Ecto neural progenitor cell (in vitro differentiated cells): Measurements from ENCODE around the gene COX4I1.

ENCODE experiments used
- DNase-seq: peaks from one replicate; pipeline ENCODE4 v3.0.0-alpha.2; 2018; ENCODE audit warnings: low spot score

COX4I1 gene

DNA sequence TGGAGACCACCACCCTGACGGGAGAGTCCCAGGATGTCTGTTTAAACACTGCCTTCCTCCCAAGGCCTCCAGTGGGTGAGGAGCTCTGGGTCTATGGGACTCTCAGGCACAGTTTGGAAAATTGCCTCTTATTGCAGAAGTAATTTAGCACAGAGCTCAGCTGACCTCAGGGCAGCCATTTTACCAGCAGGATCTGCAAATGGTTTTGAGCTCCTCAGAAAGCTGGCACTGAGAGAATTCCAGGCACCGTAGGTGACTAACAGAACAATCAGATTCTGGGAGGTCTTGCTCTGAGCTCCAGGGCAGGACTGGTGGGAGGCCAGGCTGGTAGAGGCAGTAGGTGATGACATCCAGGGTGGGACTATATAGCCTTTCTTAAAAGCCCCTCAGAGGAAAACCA, 31.3 kb upstream of the COX4I1 start:
- DNase-seq, result no peak

DNA sequence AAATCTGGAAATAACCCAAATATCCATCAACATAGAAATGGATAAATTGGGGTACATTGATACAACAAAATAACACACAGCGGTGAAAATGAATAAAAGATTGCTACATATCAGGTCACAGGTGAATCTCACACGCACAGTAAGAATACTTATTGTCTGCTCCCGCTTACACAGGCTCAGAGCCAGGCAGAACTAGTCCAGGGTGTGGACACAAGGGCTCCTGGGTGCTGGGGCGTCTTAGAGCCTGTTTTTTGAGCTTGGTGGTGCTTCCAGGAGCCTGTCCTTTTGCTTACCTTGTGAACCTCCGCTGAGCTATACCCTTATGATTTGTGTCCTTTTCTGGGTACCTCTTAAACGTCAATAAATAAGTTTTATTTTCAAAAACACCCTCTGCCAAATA, 28.8 kb upstream of the COX4I1 start:
- no peak for DNase-seq

DNA sequence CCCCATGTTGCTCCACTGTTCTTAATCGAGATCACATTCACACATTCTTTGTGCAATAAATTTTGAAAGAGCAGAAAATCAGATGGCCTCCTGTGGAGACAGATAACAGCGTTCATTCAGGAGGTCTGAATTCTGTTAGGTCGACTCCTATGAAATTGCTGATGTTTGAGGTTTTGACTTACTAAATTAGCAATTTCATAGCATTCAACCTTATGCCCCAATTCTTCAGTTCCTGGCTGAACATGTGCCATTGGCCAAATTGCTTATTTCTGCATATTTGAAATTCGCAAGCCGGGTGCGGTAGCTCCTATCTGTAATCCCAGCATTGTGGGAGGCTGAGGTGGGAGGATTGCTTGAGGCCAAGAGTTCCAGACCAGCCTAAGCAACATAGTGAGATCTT, 26.5 kb upstream of the COX4I1 start:
- DNase-seq, result no peak

DNA sequence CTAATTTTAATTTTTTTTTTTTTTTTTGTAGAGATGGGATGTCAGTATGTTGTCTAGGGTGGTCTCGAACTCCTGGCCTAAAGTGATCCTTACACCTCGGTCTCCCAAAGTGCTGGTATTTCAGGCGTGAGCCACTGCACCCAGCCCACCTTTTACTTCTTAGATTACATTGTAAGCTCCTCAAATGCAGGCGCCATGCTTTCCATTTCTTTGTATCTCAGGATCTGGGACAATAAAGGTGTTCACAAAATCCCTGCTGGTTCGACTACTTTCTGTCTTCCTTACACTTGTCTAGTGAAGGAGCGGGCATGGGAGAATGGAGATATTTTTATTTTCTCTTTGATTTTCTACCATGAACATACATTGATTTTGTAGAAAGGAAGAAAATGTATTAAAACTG, 25.4 kb upstream of the COX4I1 start:
- no peak for DNase-seq

DNA sequence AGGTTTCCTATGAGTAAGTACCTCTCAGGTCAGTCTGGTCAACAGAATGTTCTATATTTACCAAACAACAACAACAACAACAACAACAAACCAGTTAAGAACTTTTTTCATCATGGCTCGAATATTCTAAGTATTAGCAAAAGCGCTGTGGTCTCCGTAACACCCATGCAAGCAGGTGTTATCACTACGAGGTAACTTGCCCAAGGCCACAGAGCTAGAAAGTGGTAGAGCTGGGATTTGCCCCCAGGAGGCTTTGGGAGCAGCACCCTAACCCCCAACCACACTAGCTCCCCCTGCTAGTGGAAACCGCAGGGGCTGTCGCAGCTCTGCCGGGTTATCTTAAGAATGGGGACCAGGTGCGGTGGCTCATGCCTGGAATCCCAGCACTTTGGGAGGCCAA, 24.7 kb upstream of the COX4I1 start:
- no peak for DNase-seq

DNA sequence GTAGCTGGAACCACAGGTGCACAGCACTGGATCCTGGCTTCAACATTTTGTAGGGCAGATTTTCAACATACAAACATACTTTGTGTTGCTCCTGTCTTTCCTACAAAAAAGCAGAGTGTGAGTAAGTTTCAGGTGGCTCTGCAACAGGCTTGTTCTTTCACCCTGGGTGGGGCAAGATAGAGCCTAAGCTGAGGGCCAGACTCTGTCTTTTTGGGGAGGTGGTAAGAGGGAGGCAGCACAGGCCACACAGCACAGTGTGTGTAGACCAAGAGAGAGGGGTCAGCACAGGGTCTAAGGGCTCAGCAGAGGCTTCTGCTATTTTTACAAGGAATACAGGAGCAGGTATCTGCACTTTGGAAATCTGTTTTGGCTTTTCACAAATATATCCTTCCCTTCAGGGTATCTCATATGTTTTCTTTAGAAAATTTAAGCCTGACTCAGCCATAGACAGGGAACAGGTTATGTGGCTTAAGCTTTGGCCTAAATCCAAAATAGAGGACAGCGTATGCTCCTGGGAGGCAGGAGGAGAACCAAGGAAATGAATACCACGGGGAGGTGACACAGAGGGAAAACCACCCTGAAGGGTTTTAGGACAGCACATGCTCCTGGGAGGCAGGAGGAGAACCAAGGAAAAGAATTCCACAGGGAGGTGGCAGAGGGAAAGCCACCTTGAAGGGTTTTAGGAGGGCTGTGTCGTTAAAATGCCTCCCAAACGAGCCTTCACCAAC, 21.7 kb upstream of the COX4I1 start:
- no peak for DNase-seq

DNA sequence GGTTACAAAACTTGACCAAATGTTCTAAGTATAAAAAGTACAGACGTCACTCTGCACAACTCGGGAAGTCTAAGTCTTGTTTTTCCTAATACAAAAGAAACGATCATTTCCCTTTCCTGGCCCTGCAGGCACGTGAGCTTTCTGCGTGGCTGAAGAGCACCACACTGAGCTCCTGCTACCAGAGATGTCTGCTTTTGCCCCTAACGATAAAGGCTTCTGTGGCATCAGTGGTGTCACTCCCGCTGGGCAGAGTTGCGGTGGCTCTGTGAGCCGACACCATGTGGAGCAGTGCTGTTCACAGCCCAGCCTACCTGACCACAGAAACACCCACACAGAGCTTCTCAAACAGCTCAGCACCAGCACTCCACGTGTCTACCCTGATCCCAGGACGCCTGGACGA, 20.6 kb upstream of the COX4I1 start:
- DNase-seq, result no peak

DNA sequence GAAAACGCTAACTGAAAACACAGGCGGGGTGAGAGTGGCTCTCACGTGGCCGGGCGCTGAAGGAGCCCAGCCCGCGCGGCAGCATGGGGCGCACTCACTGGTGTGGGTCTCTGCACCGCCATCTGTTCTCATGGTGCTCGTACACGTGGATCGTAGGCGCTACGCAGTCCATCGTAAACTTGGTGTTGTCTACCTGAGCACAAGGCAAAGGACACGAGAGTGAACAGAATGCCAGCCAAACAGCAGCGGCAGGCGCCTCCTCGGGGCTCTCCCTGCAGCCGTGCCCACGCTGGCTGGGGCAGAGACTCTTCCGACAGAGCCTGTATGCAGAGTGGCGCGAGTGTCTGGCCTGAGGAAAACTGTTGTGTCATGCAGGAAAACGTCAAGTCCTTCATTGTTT, 19.2 kb upstream of the COX4I1 start:
- no peak for DNase-seq

DNA sequence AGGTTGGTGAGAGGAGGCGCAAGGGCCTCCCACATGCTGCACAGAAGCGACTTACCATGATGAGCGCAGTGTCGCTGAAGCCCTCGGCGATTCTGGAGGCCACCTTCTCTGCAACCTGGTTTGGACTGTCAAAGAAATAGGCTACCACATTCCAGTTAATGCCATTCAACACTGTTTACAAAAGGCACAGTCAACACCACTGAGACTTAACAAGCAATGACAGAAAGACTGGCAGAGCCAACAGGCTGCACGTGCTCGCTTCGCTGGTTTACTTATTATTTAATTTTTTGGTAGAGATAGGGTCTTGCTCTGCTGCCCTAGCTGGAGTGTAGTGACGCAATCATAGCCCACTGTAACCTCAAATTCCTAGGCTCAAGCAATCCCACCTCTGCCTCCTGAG, 18.3 kb upstream of the COX4I1 start:
- DNase-seq, result no peak

DNA sequence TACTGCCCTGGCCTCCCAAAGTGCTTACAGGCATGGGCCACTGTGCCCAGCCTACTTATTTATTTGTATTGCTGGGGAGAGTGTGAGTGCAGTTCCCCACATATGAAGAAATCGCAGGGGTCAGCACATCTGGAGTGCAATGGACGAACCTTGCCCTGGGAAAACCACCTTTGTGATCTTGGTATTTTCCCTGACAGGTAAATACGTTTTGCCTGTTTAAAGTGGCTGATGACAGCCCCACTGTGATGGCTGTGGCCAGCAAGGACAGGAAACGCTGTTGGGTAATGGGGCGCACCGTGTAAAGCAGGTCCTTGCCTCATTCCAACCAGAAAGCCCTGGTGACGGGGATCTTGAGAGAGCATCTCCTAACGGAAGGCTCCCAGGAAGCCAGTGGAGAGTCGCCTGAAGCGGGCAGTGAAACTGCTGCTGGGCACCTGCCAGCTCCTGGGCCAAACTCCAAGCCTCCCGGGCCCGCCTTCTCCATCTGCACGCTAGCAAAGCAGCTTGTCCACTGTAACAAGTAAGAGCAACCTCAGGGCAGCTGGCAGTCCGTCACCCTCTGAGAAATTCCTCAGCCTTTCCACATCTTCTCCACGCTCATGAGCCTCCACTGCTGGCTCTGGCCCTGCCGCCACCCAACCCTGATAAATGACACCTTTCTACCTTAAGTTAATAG, 17.7 kb upstream of the COX4I1 start:
- no peak for DNase-seq

DNA sequence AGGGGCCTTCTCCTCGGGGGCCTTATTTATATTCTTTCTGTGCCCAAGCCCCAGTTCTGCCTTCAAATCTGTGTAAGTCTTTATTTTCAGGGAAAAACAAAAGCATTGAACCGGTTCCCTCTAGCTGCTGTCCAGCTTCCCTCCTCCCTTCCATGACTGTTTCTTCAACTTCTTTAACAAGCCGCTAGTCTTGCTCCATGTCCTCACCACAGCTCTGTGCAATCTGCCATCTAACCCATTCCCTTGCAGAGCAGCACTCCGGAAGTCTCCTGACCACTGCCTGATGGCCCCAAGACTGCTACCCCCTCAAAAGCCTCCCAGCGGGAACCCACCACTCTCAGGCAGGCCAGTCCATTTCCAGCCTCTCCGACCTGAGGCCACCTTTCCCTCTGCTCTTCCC, 17.0 kb upstream of the COX4I1 start:
- no peak for DNase-seq

DNA sequence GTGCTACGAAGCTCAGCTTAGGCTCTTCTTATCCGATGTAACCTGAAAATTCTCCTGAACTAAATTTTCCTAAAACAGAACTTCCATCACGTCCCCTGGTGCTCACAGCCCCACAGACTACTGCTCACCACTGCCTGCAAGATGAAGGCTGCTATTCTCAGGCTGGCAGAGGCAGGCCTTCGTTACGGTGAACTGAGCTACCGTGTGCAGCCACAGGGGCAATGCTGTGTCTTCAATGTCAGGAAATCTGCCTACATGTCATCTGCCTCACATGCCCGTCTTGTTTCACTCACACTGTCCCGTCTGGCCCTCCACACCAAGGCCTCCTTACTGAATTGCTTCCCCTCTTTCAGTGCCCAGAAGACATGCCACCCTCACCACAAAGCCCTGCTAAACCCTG, 16.1 kb upstream of the COX4I1 start:
- no peak for DNase-seq

DNA sequence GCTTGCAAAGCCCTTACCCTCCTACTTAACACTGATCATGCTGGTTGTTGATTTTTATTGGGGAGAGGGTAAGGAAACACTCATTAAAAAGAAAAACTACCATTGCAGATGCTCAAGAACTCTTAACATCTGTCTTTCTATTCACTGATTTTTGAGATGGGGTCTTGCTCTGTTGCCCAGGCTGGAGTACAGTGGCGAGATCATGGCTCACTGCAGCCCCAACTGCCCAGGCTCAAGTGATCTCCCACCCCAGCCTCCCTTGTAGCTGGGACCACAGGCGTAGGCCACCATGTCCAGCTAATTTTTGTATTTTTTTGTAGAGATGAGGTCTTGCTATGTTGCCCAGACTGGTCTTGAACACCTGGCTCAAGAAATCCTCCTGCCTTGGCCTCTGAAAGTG, 14.7 kb upstream of the COX4I1 start:
- DNase-seq, result no peak

DNA sequence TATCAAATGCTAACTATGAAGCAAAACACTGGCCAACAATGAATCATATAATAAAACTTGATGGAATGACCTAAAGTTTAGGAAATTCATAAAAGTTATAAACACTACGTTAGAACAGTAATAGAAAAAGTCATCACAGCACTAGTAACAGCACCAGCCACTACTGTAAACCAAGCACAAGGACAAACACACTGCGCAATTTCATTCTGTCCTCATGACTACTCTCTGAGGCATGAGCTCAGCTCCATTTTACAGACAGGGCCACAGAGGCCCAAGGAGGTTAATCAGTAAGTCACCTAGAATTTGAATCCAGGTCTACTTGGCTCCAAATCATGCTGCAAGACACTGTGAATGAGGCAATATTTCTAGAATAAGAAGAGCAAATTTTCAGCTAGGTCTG, 13.6 kb upstream of the COX4I1 start:
- DNase-seq, result no peak

DNA sequence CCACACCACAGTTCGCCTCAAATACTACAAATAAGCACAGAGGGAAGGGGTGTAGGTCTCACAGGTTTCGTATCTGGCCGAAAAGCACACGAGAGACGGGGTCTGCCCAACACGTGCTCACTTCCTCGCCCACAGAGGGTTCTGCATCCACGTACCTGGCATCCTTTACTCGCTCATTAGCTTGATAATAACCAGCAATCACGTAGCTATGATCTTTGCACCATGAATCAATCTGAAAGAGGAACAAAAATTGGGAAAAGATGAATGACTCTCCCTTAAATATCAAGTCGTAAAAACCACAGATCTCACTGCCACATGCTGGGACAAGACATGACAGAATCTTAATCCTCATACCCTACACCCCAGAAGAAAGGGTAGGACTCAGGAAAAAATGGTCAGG, 10.7 kb upstream of the COX4I1 start:
- DNase-seq, result no peak

DNA sequence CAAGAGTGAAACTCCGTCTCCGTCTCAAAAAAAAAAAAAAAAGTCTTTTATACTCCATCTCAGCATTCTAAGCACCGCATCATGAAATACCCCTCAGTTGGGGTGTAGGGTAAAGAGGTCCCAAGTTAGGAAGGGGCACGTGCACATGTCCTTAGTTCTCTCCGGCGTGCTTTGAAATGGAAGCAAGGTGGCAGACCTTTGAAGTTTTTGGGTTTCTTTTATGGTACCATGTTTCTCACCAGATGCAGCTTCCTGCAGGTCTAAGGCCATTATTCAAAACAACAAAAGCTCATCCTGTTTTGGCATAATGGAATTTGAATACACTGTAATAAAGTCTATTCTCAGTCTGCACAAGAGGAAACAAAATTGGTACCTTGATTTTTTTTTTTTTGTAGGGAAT, 9.7 kb upstream of the COX4I1 start:
- no peak for DNase-seq

DNA sequence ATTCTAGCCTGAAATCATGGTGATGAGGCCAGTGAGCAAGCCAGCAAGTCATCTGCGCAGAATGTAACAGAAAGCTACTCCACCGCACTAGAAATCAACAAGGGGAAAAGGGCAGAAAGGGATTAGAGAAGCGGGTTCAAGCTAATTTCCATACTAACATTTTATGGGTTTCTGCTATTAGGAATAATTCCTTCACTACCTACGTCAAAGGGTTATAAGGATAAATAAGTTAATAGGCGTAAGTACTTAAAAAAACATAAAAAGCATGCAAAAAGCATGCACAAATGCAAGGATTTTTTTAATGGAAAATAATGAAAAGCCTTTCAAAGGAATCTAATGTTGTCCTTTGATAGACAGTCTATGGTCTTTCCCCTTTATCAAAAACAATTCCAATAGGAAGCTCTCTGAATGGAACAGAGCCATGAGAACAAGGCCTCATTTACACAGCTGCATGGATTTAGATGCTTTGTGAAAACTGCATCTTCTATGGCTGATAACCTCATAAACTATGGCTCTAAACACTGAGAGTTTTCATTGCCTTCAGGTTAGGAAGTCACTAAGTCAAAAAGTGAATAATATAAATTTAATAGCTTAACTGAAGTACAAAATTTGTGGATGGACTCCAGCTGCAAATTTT, 5.7 kb upstream of the COX4I1 start:
- DNase-seq, result no peak

DNA sequence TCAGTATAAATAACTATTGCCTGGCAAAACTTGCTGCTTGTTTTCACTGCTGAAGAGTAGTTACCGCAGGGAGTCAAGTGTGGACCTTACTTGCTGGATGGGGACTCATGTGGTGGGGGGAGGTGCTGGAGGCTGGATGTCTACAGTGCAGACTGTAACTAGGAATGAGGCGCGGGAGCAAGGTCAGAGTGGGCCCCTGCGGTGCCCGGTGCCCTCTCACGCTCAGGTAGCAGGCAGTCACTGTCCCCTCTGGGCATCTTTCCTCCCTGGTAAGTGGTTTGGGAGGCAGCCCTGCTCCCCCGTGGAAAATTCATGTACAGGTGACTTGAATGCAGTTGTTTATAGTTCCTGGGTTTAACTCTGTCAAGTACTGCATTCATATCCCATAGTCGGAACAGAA, 4.8 kb upstream of the COX4I1 start:
- DNase-seq, result no peak

DNA sequence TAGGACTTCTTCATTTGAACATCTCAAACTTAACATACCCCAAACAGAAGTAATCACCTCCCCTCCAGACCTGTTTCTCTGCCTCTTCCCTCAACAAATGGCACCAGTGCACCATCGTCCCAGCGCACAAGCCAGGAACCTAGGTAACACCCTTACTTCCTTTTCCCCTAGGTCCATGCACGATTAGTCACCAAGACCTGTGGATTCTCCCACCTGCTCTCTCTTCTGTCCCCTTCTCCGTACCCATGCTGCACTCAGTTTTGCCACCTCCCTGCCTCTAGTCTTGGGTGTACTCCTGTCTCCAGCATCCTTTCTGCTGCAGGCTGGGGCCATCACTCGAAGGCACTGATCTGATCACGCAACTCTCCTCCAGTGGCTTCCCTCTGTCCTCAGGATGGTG, 3.3 kb upstream of the COX4I1 start:
- DNase-seq, result no peak

DNA sequence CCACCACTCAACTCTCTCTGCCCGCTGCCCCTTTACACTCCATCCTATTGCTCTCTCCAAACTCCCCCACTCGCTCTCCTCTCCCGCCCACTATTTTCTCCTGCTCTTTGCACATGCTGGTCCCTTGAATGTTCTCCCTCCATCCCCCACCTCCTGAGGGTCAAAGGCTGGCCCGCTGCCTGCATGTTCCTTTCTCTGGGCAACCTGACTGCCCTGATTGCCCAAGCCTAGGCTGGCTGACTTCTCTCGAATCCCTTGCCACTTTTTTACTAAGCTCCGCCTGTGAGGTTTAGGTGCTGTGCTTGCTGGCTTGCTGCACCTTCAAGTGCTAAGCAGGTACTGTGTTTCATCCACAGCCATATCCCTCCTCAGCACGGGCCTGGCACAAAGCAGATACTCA, 2.9 kb upstream of the COX4I1 start:
- no peak for DNase-seq

DNA sequence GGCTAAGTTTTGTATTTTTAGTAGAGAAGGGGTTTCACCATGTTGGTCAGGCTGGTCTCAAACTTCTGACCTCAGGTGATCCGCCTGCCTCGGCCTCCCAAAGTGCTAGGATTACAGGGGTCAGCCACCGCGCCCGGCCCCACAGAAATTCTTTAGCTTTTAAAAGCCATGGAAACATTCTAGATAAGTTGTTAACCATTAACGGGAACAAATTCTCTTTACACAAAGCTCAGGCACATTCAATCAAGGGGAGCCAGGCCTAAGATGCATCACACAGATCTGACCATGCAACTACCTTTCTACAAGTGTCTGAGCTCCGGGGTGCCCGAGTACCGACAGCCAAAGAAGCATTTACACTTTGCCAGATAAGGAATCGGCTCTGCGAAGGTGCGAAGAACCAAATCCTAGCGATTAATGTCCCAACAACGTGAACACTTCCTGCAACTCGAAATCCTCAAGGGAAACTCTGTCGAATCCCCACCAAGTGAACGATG, 1.2 kb upstream of the COX4I1 start:
- DNase-seq, result no peak

DNA sequence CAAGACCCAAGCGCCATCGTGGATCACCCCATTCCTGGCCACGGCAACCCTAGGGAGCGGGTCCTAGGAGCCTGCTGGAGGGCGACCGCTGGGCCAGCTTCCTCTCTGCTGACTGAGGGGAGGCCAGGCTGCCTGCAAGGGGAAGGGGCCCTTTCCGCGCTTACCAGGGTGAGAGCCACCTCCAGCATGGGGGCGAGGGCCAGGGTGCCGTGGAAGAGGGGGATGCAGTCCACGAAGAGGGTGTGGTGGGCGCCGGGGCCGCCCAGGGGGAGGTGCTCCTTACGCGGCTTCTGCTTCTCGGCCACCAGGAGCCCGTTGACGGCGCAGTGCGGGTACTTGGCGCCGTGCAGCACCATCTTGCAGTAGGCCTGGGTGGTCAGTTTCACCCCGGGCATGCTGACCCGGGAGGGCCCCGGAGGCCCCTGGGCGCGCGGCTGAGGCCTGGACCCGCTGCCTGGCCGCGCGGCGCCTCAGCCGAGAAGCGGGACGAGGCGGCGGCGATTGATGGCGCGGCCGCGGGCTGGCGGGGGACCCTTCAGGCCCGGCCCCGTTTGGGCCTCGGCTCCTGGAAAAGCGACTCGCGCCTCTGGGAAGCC, 496 bp upstream of the COX4I1 start:
- no peak for DNase-seq

DNA sequence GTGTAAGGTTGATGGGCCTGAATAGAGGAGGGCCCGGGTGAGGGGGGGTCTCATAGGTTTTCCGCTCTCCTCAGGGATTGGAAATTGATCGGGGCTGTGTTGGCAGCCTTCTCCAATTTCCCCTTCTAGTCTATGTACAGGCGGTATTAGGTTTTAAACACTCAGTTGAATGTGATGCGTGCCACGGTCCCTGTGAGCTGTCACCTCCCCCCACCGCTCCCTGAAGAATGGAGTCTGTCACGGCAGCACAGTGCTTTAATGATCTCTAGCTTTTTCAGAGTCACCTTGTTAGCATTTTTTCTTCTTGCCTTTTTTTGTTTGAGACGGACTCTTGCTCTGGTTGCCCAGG, 800 bp downstream of the COX4I1 start:
- DNase-seq, result no peak
